ENCODE measurements around the gene CLEC2L.

DNA sequence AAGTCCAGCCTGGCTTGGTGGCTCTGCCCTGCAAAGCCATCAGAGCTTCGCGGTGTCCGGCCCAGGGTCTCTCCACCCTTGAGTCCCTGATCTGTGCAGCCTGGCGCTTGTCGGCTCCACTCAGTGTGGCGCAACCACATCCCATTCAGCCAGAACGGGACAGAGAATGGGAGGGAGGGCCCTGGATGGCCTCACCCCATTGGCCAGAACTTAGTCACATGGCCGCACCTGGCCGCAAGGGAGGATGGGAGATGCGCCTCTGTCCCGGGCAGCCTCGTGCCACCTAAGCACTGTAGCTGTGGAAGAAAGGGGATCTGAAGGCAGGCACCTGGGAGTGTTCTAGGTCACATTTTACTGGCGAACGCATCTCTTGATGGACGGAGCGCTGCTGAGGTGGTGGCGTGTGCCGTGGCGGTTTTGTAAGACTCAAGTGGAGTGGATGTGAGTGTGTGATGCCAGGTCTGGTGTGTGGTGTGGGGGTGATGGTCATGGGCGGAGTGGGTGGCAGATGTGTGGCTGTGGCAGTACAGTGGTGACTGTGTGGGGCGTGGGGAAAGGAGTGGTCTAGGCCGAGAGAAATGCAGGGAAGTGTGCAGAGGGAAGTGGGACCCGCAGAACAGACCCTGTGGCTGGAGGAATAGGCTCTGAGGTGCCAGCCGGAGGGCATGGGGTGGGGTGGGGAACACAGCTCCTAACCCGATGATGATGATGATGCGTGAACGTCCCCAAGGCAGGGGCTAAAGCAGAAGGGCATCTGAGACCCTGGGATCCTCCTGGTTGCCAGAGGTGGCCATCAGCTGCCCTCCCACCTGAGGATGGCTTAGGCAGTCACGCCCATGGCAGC lies 19.0 kb downstream of the CLEC2L start:
- TF ChIP-seq RAD21 (conservative IDR thresholded peaks at IDR 0.05): no peak
- TF ChIP-seq, protein P1, sequence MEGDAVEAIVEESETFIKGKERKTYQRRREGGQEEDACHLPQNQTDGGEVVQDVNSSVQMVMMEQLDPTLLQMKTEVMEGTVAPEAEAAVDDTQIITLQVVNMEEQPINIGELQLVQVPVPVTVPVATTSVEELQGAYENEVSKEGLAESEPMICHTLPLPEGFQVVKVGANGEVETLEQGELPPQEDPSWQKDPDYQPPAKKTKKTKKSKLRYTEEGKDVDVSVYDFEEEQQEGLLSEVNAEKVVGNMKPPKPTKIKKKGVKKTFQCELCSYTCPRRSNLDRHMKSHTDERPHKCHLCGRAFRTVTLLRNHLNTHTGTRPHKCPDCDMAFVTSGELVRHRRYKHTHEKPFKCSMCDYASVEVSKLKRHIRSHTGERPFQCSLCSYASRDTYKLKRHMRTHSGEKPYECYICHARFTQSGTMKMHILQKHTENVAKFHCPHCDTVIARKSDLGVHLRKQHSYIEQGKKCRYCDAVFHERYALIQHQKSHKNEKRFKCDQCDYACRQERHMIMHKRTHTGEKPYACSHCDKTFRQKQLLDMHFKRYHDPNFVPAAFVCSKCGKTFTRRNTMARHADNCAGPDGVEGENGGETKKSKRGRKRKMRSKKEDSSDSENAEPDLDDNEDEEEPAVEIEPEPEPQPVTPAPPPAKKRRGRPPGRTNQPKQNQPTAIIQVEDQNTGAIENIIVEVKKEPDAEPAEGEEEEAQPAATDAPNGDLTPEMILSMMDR (IDR thresholded peaks at IDR 0.05; ENCODE audit: poor library complexity, severe bottlenecking): no peak

Data from neural cell (in vitro differentiated cells).